ENCODE data around the gene CNTNAP2.

DNA sequence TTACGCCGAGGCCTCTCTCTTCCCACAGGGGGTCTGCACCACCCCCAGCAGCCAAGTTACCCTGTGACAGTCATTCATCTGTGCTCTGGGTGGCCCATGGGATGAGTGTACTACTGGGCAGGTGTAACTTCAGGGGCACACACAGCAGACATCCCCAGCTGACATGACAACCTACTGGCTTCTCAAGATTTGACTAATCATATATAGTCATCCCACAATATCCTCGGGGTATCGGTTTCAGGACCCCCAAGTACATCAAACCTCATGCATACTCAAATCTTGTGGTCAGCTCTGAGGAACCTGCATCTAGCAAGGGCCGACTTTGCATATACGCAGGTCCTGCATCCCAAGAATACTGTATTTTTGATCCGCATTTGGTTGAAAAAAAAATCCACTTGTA is 2137.0 kb downstream of the CNTNAP2 start:
- TF ChIP-seq POLR2AphosphoS5 (IDR thresholded peaks at IDR 0.05; ENCODE audit: low read depth, low read length) (no peak), TCF7L2 (IDR thresholded peaks at IDR 0.05; ENCODE audit: low read depth, low read length) (no peak)
- TF ChIP-seq, protein P1, sequence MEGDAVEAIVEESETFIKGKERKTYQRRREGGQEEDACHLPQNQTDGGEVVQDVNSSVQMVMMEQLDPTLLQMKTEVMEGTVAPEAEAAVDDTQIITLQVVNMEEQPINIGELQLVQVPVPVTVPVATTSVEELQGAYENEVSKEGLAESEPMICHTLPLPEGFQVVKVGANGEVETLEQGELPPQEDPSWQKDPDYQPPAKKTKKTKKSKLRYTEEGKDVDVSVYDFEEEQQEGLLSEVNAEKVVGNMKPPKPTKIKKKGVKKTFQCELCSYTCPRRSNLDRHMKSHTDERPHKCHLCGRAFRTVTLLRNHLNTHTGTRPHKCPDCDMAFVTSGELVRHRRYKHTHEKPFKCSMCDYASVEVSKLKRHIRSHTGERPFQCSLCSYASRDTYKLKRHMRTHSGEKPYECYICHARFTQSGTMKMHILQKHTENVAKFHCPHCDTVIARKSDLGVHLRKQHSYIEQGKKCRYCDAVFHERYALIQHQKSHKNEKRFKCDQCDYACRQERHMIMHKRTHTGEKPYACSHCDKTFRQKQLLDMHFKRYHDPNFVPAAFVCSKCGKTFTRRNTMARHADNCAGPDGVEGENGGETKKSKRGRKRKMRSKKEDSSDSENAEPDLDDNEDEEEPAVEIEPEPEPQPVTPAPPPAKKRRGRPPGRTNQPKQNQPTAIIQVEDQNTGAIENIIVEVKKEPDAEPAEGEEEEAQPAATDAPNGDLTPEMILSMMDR (IDR thresholded peaks at IDR 0.05): no peak
